Subcutaneous adipose tissue (tissue), 4 donors: ENCODE results near the gene LYRM4. TPM values are rescaled to one million over a fixed set of nuclear protein-coding genes. Genes with fewer than 3 reads are reported as not detected.

Experiments
- CTCF ChIP-seq: fragments of 450-650 bp; IDR thresholded peaks from one replicate; pipeline ENCODE4 v1.5.1; 2016; ENCODE audit warnings: low read depth, mild to moderate bottlenecking, control low read depth, antibody characterized with exemption, moderate library complexity
- total RNA-seq, 4 donors: library from RNA; depleted of rRNA; stranded (reverse); fragments of >200 nt; gene quantifications; one replicate each; pipeline ENCODE4 v1.1.0, GENCODE V29; 2016

The LYRM4 gene
- total RNA-seq, 4 donors from 2014 or later: 22.2 to 25.8 (median 25.1) TPM

- TF ChIP-seq CTCF: no peak
These were observed 159.9 kb downstream of the LYRM4 start for GRCh38 chr6:5100806-5101205.

GRCh38 chr6:5099537-5099936, 161.2 kb downstream of the LYRM4 start:
- TF ChIP-seq CTCF: no peak

- TF ChIP-seq CTCF: no peak
These were observed 162.1 kb downstream of the LYRM4 start for GRCh38 chr6:5098501-5099270.

GRCh38 chr6:5096482-5096881, 164.3 kb downstream of the LYRM4 start:
- TF ChIP-seq CTCF: no peak

GRCh38 chr6:5095236-5095635, 165.5 kb downstream of the LYRM4 start:
- no peak for TF ChIP-seq CTCF

- no peak for TF ChIP-seq CTCF
These were observed 166.4 kb downstream of the LYRM4 start for GRCh38 chr6:5094327-5094726.

GRCh38 chr6:5093231-5094015, 167.3 kb downstream of the LYRM4 start:
- TF ChIP-seq CTCF: no peak
